ENCODE measurements around the gene GNL3.
"Not testable (repeated sequence)": the region's sequence is repeated elsewhere in the genome, so short reads cannot be mapped to it uniquely, and the experiment has no call there.

GNL3 gene

GRCh38 chr3:52721002-52721729, 35.3 kb downstream of the GNL3 start:
- peak; percentile 7 for DNase-seq

GRCh38 chr3:52721730-52722008, 35.8 kb downstream of the GNL3 start:
- no peak for DNase-seq

DNA sequence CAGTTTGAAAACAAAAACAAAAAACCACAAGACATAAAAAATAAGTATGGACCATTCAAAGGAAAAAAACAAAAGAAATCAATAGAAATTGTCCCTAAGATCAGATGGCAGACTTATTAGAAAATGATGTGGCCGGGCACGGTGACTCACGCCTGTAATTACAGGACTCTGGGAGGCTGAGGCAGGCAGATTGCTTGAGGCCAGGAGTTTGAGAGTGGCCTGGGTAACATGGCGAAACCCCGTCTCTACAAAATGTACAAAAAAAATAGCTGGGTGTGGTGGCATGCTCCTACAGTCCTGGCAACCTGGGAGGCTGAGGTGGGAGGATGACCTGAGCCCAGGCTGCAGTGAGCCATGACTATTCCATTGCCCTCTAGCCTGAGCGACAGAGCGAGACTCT, 36.7 kb downstream of the GNL3 start:
- DNase-seq: no peak

DNA sequence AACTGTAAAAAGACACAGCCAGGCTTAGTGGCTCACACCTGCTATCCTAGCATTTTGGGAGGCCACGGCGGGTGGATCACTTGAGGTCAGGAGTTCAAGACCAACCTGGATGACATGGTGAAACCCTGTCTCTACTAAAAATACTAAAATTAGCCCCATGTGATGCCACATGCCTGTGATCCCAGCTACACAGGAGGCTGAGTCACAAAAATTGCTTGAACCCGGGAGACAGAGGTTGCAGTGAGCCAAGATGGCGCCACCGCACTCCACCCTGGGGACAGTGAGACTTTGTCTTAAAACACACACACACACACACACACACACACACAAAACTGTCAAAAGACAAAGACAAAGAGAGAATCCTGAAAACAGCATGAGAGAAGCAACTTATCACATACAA, 38.1 kb downstream of the GNL3 start:
- DNase-seq: no peak

- no peak for DNase-seq
These were observed 38.7 kb downstream of the GNL3 start for GRCh38 chr3:52724511-52724910.

DNA sequence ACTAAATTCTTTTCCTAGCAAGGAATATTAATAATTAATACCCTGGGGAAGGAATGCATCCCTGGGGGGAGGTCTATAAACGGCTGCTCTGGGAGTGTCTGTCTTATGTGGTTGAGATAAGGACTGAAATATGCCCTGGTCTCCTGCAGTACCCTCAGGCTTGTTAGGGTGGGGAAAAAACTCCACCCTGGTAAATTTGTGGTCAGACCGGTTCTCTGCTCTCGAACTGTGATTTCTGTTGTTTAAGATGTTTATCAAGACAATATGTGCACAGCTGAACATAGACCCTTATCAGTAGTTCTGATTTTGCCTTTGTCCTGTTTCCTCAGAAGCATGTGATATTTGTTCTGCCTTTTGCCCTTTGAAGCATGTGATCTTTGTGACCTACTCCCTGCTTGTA, 42.9 kb downstream of the GNL3 start:
- DNase-seq: not testable (repeated sequence)

GRCh38 chr3:52730681-52731080, 44.8 kb downstream of the GNL3 start:
- DNase-seq: no peak

- DNase-seq: no peak
These were observed 45.8 kb downstream of the GNL3 start for GRCh38 chr3:52731590-52731989.

DNA sequence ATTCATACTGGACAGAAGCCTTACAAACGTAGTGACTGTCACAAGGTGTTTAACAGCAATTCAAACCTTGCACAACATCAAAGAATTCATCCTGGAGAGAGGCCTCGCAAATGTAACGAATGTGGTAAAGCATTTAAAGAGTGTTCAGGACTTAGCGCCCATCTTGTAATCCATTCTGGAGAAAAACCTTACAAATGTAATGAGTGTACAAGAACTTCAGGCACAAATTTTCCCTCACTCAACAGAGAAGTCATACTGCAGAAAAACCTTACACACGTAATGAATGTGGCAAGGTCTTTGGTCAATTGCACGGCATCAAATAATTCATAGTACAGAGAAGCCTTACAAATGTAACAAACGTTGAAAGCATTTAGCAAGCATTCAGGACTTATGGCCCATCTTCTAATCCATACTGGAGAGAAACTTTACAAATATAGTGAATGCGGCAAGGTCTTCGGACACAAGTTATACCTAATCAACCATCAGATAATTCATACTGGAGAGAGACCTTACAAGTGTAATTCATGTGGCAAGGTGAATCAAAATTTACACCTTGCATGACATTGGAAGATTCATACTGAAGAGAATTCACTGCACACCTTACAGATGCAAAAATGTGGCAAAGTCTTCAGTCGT, 47.5 kb downstream of the GNL3 start:
- DNase-seq: no peak

DNA sequence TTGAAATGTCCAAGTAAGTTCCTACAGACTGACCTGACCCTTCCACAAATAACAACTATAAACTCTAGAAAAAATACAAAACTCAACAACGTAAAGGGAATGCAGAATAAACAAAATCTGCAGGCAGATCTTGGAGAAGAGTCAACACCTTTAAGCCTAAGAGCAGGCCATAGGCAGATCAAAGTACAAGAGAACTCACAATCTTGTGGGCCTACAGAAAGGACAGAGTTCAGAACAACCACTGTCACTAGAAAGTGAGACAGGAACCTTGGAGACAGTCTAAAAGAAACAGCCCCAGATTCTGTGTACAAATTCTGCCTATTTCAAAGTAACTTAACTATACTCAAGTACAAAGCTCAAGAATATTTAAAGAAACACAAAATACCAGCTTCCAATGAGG, 53.9 kb downstream of the GNL3 start:
- no peak for DNase-seq

GRCh38 chr3:52742418-52743041, 56.7 kb downstream of the GNL3 start:
- peak; percentile 11 for DNase-seq

DNA sequence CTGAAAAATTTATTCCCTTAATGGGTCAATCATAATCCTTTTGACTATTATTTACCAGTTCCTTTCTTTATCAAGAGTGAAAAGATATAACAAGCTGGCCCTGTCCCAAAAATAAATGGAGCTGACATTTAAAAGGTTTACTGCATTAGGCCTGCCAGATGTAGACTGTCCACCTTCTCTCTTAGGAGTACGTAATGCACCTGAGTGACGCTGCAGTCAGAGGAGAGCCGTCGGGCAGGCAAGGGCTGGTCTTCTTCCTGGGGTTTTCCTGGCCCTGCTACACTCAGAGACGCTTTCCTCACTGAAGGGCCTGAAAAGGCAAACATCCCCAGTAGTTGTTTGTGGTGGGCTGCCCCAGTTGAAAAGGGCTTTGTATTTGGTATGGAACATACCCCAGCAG, 57.3 kb downstream of the GNL3 start:
- DNase-seq: no peak

DNA sequence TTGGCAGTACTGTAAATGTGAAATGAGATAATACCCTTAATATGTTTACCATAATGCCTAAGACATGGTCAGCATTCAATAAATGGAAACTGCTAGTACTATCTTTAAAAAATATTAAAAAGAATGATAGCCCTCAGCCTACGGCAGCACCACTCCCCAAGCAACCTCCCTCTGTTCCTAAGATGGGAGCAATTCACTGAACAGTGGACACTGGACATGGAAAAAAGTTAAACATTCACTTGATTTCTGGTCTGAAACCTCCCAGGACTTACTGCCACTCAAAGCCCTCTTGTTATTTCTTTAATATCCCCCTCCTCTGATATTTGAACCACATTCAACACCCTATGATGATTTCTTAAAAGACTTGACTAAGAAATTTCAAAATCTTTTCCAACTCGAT, 57.9 kb downstream of the GNL3 start:
- DNase-seq: no peak

All from fibroblast of skin of right quadriceps (primary cell).